Middle frontal gyrus (tissue), 1 donor: ENCODE results near the gene VPS35.
A peak's percentile ranks its signal among the peaks of the same experiment; 100 is the strongest.
"Not testable (repeated sequence)": the region's sequence is repeated elsewhere in the genome, so short reads cannot be mapped to it uniquely, and the experiment has no call there.

Experiments used
- DNase-seq: peaks from one replicate; pipeline ENCODE4 v3.0.0-alpha.2; 2015; ENCODE audit warnings: low spot score; ENCODE audit errors: extremely low spot score

Gene VPS35

GRCh38 chr16:46712911-46713310, 23.9 kb upstream of the VPS35 start:
- no peak for DNase-seq

- DNase-seq: no peak
These were observed 22.4 kb upstream of the VPS35 start for GRCh38 chr16:46711106-46712058.

GRCh38 chr16:46709469-46710005, 20.6 kb upstream of the VPS35 start:
- DNase-seq: peak; percentile 5

GRCh38 chr16:46706642-46707041, 17.7 kb upstream of the VPS35 start:
- DNase-seq: no peak

- DNase-seq: no peak
These were observed 13.1 kb upstream of the VPS35 start for GRCh38 chr16:46702030-46702429.

- no peak for DNase-seq
These were observed 12.6 kb upstream of the VPS35 start for GRCh38 chr16:46701615-46702014.

GRCh38 chr16:46700048-46700447, 11.1 kb upstream of the VPS35 start:
- no peak for DNase-seq

- no peak for DNase-seq
These were observed 8.0 kb upstream of the VPS35 start for GRCh38 chr16:46696957-46697356.

- DNase-seq: no peak
These were observed 7.0 kb upstream of the VPS35 start for GRCh38 chr16:46695937-46696336.

- DNase-seq: no peak
These were observed 4.6 kb upstream of the VPS35 start for GRCh38 chr16:46693598-46693997.

- DNase-seq: no peak
These were observed 2.7 kb upstream of the VPS35 start for GRCh38 chr16:46691726-46692125.

- no peak for DNase-seq
These were observed 1.6 kb upstream of the VPS35 start for GRCh38 chr16:46690281-46691178.

GRCh38 chr16:46689365-46690280, 645 bp upstream of the VPS35 start, which contains the start of gene ORC6:
Gene ORC6 (plus strand): TSS chr16:46689659. CDS start chr16:46689706, 47 bp downstream.
- peak; percentile 91 for DNase-seq

GRCh38 chr16:46688101-46688653, 801 bp downstream of the VPS35 start:
- no peak for DNase-seq

- no peak for DNase-seq
These were observed 1.5 kb downstream of the VPS35 start for GRCh38 chr16:46687486-46687885.

- DNase-seq: no peak
These were observed 2.0 kb downstream of the VPS35 start for GRCh38 chr16:46686815-46687473.

GRCh38 chr16:46681867-46682266, 7.1 kb downstream of the VPS35 start:
- not testable (repeated sequence) for DNase-seq

- DNase-seq: not testable (repeated sequence)
These were observed 11.0 kb downstream of the VPS35 start for GRCh38 chr16:46677943-46678342.

- DNase-seq: no peak
These were observed 15.5 kb downstream of the VPS35 start for GRCh38 chr16:46673320-46674013.
